GM12864 (cell line): ENCODE results near the gene PLCD3.

ENCODE experiments used
- DNase-seq: peaks from one replicate; pipeline ENCODE4 v3.0.0-alpha.2; 2011; ENCODE audit warnings: low read depth
- H3K4me3 ChIP-seq: 2 replicates; pipeline ENCODE4 v1.5.1; 2011; ENCODE audit warnings: mild to moderate bottlenecking, low read depth, low read length, control low read depth
- CTCF ChIP-seq: IDR thresholded peaks from 2 replicates; pipeline ENCODE4 v1.5.1; 2011; ENCODE audit warnings: low read depth, mild to moderate bottlenecking, moderate library complexity, low read length, control low read depth, inconsistent platforms; ENCODE audit errors: missing control alignments

Gene PLCD3

GRCh38 chr17:45131616-45132319 lies 547 bp downstream of the PLCD3 start:
- no peak for DNase-seq
- H3K4me3 ChIP-seq, result peak overlapping the region; percentile 46
- peak; percentile 70 for TF ChIP-seq CTCF

- no peak for DNase-seq
- no peak overlapping the region for H3K4me3 ChIP-seq
- no peak for TF ChIP-seq CTCF
These were observed 1.4 kb downstream of the PLCD3 start for GRCh38 chr17:45130681-45131615.

- DNase-seq, result no peak
- TF ChIP-seq CTCF, result no peak
- no peak overlapping the region for H3K4me3 ChIP-seq
These were observed 2.2 kb downstream of the PLCD3 start for GRCh38 chr17:45129940-45130680.

- no peak overlapping the region for H3K4me3 ChIP-seq
- no peak for TF ChIP-seq CTCF
- DNase-seq, result no peak
These were observed 2.8 kb downstream of the PLCD3 start for GRCh38 chr17:45129426-45129939.

- H3K4me3 ChIP-seq, result no peak overlapping the region
- no peak for DNase-seq
- TF ChIP-seq CTCF, result no peak
These were observed 3.3 kb downstream of the PLCD3 start for GRCh38 chr17:45128989-45129388.

- no peak overlapping the region for H3K4me3 ChIP-seq
- no peak for TF ChIP-seq CTCF
- no peak for DNase-seq
These were observed 4.0 kb downstream of the PLCD3 start for GRCh38 chr17:45128331-45128730.
